NCI-H2227 treated with DMSO at 0.1 percent for 48 hours (cell line): ENCODE measurements around the gene TBC1D1.
"Not testable (repeated sequence)": the region's sequence is repeated elsewhere in the genome, so short reads cannot be mapped to it uniquely, and the experiment has no call there.

ENCODE experiments used
- DNase-seq: peaks from one replicate; lab custom pipeline; 2025; lab: John Stamatoyannopoulos, UW

TBC1D1 gene

DNA sequence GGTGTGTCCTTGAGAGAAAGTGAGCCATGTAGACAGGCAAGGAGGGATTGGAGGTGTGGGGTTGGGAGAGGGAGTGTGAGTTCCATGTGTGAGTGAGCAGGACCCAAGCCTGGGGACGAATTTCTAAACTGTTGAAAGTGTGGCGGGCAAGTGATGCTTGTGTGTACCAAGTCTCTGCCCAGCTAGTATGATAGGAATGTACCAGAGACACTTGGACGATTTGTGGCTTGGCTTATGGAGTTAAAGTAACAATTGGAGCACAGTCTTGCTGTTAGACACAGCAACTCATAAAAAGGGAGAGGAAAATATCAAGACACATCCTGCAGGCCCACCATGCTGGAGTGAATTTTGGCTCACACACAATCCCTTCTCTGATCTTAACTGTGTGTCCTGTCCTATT is 77.9 kb downstream of the TBC1D1 start:
- DNase-seq = no peak

DNA sequence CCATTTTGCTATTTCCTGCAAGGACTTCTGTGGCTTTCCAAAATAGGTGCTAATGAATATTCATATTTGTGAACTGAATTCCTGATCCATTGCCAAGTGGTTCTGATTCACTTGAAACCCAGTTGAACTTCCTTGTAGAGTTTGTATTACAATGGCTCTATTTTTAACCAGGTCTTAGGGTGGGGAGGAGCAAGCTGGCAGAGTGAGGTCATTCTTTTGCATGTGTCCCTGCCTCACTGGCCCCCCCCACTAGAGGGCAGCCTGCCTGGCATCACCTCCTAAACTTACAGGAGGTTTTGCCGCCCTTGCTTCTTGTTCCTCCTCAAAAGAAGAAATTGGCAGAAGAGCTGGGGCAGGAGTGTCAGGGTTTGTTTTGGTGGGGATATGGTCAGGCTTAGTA is 79.8 kb downstream of the TBC1D1 start:
- no peak for DNase-seq

GRCh38 chr4:37971202-37971601 is 80.3 kb downstream of the TBC1D1 start:
- no peak for DNase-seq

DNA sequence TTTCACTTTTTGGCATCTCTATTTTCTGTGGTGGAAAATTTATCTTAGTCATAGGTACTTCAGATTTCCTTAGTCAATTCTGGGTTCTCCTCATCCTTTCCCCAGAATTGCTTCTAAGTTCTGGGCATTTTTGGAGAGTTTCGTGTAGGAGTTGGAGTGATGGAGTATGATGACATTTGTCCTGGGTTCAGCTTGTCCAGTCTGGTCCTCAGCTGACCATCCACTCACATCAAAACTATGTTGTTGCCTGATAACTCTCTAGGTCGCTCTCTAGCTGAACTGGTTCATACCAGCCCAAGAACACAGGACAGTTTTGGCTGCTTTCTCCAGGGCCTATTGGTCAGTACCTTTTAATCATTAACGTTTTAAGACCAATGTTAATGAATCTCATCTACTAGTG is 82.6 kb downstream of the TBC1D1 start:
- no peak for DNase-seq

DNA sequence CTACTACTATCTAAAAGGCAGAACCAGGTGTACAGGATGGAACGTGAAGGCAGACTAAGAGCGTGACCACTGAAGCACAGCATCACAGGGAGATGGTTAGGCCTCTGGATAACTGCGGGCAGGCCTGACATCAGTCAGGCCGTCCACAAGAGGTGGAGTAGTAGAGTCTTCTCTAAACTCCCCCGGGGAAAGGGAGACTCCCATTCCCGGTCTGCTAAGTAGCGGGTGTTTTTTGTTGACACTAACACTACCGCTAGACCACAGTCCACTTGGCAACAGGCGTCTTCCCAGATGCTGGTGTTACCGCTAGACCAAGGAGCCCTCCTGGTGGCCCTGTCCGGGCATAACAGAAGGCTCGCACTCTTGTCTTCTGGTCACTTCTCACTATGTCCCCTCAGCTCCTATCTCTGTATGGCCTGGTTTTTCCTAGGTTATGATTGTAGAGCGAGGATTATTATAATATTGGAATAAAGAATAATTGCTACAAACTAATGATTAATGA is 84.5 kb downstream of the TBC1D1 start:
- not testable (repeated sequence) for DNase-seq

GRCh38 chr4:37976507-37976906 is 85.6 kb downstream of the TBC1D1 start:
- no peak for DNase-seq

DNA sequence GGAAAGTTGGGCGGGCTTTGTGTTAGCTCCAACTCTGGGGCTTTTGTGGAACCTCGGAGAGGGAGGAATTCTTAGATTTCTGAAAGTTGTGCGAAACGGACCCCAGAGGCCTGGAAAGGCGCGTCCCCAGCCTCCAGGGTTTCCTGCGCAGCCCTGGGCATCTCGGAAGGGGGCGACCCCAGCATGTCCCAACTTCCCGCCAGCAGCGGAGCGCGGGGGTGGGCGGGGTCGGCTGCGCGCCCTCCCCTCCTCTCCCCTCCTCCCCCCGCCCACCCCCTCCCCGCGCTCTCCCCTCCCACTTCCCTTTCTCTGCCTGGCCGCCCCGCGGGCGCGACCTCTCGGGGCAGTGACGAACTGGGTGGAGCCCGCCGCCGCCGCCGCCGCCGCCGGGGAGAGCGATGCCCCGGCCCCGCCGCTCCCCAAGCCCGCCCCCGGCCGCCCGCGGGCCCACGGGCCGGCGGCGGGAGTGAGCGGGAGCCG is 86.1 kb downstream of the TBC1D1 start:
- peak; percentile 30 for DNase-seq

DNA sequence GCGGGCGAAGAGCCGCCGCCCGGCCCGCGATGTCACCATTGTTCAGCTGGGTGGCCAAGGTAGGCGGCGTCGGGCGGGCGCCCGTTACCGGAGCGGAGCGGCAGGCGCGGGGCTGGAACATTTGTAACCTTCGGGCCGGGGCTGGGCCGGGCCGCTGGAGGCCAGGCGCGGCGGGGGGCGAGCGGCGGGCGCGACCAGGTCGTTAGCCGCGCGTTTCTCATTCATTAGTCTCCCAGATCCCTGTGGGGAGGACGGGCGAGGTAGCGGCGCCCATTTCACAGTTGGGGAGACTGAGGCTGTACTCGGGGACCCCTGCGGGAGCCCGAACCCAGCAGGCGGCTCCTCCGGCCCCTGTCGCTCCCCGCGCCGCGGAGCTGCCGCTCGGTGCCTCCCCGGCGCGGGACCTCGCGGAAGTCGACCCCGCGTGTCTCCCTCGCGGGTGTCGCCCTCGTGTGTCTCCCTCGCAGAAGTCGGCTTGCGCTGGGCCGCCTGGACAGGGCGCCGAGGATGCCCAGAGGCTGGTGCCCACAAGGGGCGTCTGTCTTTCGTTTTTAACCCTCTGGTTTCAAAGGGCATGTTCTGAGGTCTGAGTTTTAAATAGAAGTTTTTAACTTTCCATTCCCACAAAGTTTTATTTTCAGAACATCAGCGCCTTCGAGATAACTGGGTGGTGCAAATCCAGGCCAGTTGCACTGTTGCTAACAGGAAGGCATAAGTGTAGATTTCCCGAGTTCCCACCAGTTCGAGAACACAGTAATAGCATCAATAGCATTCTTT is 86.8 kb downstream of the TBC1D1 start:
- DNase-seq = no peak

GRCh38 chr4:37978248-37978924 is 87.5 kb downstream of the TBC1D1 start:
- DNase-seq = no peak

DNA sequence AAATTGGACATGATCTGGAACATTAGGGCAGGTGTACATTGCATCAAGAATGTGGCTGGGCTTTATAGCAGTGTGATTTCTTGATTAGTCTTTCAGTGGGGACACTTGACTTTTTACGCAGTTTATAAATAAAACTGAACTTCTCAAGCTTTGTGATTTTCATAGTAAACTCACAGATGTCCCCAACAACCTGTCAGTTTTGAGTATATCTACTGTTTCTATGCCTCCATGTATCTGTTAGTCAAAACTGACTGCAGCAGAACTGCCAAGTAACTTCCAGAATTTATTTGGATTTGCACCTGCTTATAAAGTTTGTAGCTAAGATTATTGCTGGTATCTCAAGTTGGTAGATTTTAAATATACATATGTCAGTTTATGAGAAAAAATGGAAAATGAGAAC is 89.4 kb downstream of the TBC1D1 start:
- DNase-seq = no peak

GRCh38 chr4:37981425-37981824 is 90.5 kb downstream of the TBC1D1 start:
- no peak for DNase-seq

- no peak for DNase-seq
Measured at GRCh38 chr4:37981844-37982720, 91.2 kb downstream of the TBC1D1 start.

DNA sequence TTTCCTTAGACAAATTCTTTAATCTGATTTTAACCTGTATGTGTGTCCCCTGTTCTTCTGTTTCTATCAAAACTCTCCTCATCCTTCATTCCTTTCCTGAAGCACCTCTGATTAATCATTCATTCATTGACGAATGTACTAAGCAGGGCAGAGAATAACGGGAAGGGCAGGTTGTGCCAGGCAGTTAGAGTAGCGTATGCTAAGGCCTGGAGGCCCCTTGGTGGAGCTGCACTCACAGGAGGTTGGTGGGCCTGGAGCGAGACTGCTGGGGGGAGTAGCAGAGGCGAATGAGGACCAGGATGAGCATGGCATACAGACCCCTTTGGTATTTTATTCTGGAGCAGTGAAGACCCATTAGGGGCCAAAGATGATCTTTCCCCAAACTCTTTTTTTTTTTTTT is 91.9 kb downstream of the TBC1D1 start:
- DNase-seq = no peak

GRCh38 chr4:37983951-37984350 is 93.1 kb downstream of the TBC1D1 start:
- DNase-seq = no peak

GRCh38 chr4:37985730-37986275 is 94.9 kb downstream of the TBC1D1 start:
- DNase-seq = peak; percentile 76

DNA sequence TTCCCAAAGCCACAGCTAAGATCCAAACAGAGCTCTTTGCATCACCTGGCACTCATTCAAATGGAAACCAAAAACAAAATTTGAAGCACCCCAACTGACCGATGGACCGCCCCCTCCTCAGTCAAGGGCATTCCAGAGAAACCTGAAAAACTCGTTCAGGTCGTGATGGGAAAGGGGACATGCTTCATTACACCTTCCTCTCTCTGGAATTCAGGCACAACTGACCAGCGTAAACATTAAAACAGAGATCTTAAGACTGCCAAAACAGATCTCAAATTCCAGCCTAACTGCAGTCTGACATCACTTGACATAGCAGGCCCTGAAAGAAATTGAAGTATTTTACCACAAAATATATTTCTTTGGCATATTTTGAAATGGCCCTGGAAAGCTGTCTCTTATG is 97.8 kb downstream of the TBC1D1 start:
- DNase-seq = no peak

DNA sequence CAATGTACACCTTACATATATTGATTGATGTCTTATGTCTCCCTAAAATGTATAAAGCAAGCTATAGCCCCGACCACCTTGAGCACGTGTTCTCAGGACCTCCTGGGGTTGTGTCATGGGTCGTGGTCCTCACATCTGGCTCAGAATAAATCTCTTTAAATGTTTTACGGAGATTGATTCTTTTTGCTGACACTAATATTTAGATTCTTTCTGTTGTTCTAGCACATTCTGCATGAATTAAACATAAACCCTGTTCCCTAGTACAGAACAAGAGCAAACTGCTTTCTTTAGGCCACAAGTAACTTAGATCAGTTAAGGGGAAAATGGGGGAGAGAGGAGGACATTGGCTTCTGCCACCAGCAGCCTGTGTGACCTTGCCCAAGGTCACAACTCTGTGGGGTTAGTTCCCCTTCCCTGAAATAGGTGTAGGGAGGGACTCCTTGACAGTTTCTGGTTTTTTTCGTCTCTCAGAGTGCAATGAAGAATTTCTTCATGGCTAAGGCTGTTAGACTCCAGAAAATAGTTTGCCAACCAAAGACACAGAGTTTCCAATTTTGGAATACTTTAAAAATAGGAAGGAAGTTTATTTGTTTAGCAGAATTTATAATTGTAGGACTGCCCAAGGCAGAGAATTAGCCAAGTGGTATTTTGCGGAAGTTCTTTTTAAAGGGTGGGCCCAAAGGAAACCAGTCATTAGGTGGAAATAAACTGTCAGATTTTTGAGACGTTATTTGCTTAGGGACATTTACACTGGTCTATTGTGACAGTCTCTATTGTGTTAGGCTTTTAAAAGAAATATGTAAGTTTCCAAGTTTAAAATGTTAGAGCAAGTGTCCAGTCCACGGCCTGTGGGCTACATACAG is 98.7 kb downstream of the TBC1D1 start:
- no peak for DNase-seq

DNA sequence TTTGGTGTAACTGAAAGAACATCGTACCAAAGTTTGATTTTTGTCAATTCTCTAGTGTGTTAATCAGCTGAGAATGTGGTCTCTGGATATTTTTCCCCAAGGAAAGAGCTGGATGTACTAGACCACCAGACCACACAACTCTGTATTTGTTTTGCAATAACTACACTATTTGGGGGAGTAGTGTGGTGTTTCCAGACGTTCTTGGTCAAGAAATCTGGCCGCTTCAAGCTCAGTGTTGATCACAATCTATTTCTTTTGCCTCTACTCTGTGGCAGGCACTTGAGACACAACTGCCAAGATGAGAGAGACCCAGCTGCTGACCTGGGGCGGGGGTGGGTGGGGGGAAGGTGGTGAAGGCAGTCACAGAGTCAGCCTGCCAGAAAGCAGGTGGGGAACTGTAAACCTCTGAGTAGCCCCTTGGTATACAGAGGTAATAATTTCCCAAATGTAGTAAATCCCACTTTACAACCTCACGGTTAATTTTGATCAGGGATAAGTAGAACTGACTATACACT is 99.9 kb downstream of the TBC1D1 start:
- DNase-seq = no peak

- DNase-seq = no peak
Measured at GRCh38 chr4:37991623-37992410, 100.9 kb downstream of the TBC1D1 start.

DNA sequence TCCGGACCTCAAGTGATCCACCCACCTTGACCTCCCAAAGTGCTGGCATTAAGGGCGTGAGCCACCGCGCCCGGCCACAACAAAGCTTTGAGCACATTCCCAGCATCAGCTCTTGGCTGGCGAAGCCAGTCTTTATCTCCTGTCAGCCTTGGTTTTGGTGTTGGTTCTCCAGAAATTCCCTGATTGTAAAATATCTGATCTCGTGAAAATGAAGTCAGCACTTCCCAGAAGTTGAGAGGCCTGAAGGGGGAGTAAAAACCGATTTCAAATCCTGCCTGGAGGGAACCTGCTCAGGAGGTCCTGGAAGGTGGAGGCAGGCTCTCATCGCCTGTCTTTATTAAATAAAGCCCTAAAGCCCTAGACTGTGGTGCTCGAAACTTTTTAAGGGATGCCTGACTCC is 102.9 kb downstream of the TBC1D1 start:
- no peak for DNase-seq
